DMS114 treated with DMSO at 0.1 percent for 48 hours (cell line): ENCODE results near the gene AFG3L2.
"Not testable (repeated sequence)": the region's sequence is repeated elsewhere in the genome, so short reads cannot be mapped to it uniquely, and the experiment has no call there.

Source experiments
- DNase-seq: peaks from one replicate; lab custom pipeline; 2025; ENCODE audit not compliant: unreplicated experiment; lab: John Stamatoyannopoulos, UW

The AFG3L2 gene

GRCh38 chr18:12376754-12377555 lies at the start of gene AFG3L2:
Gene AFG3L2 (minus strand): TSS chr18:12377227. CDS start chr18:12377082, 145 bp downstream.
- DNase-seq = peak; percentile 99

GRCh38 chr18:12424252-12424651 lies 47.2 kb upstream of the AFG3L2 start:
- no peak for DNase-seq

- DNase-seq = no peak
Measured at GRCh38 chr18:12423820-12424219, 46.8 kb upstream of the AFG3L2 start.

GRCh38 chr18:12423393-12423792 lies 46.4 kb upstream of the AFG3L2 start:
- DNase-seq = no peak

GRCh38 chr18:12422936-12423335 lies 45.9 kb upstream of the AFG3L2 start:
- peak; percentile 10 for DNase-seq

- no peak for DNase-seq
Measured at GRCh38 chr18:12421732-12422131, 44.7 kb upstream of the AFG3L2 start.

- DNase-seq = no peak
Measured at GRCh38 chr18:12420821-12421421, 43.9 kb upstream of the AFG3L2 start.

GRCh38 chr18:12417687-12418086 lies 40.7 kb upstream of the AFG3L2 start:
- DNase-seq = no peak

- no peak for DNase-seq
Measured at GRCh38 chr18:12416098-12416729, 39.2 kb upstream of the AFG3L2 start.

GRCh38 chr18:12411456-12411855 lies 34.4 kb upstream of the AFG3L2 start:
- DNase-seq = no peak

- not testable (repeated sequence) for DNase-seq
Measured at GRCh38 chr18:12410747-12411146, 33.7 kb upstream of the AFG3L2 start.

- DNase-seq = no peak
Measured at GRCh38 chr18:12410081-12410481, 33.1 kb upstream of the AFG3L2 start.

- DNase-seq = no peak
Measured at GRCh38 chr18:12409469-12409868, 32.4 kb upstream of the AFG3L2 start.

GRCh38 chr18:12408247-12408869 lies 31.3 kb upstream of the AFG3L2 start:
- no peak for DNase-seq

- DNase-seq = no peak
Measured at GRCh38 chr18:12406371-12407111, 29.5 kb upstream of the AFG3L2 start.

GRCh38 chr18:12405066-12405465 lies 28.0 kb upstream of the AFG3L2 start:
- no peak for DNase-seq

- no peak for DNase-seq
Measured at GRCh38 chr18:12403601-12404506, 26.8 kb upstream of the AFG3L2 start.

GRCh38 chr18:12401881-12402280 lies 24.9 kb upstream of the AFG3L2 start:
- no peak for DNase-seq

- DNase-seq = no peak
Measured at GRCh38 chr18:12399231-12399630, 22.2 kb upstream of the AFG3L2 start.

GRCh38 chr18:12398625-12399024 lies 21.6 kb upstream of the AFG3L2 start:
- no peak for DNase-seq
